ENCODE results near the gene KRT222. TPM values are rescaled to one million over a fixed set of nuclear protein-coding genes. Genes with fewer than 3 reads are reported as not detected.

Gene KRT222
- not detected in 2 replicates for total RNA-seq

DNA sequence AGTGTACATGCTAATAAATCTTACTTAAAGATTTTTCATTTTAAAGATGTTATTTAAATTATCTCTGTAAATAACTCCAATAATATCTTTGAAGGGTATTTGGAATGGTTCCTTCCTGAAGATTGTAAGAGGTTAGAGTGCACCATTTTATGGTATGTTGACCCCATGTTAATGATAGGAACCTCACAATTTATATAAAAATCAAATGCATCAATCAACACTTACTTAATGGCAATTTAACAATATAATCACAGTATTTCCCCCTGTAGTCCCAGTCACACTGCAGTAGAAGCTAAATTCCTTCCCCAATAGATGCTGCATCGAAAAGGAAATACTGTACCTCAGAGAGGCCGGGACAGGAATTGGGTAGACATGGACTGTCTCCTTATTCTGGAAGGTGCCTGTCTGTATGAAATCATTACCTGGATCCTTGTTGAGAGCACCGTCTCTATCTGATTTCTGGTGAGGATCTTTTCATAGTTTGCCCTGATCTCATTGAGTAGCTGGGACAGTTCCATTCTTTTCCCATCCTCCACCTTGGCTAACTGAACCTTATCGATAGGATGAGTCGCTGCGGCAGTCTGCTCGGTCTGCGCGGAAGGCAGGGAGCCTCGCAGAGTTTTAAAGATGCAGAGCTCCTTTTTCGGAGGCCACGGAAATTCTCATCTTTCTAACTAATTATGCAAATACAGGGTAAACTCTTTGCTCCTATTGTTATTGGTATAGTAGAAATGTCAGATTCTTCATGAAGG, at the start of gene KRT222:
KRT222 (minus strand) TSS at position 596 of the 752 bp plus-strand sequence; CDS start at position 518, 78 bp downstream.

DNA sequence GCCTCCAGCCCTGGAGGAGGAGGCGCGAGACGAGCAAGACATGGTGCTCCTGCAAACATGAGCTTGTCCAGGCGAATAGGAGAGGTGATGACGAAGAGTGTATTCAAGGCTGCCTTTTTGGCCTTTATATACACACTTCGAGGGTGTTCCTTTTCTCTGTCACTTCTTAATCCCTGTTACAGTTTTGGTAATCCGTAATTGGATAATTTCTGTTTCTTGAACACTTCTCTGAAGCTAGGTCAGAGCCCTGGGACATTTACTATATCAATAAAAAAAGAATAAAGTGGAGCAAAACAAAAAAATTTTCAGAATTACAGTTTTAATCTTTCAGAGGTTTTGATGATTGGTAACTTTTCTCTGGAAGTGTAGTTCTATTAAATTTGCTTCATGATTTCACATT, 38.7 kb upstream of the KRT222 start, which contains the start of gene KRT24:
KRT24 (minus strand) TSS at position 101 of the 400 bp plus-strand sequence; CDS start at position 42, 59 bp downstream.

GRCh38 chr17:40647624-40648383, 17.2 kb downstream of the KRT222 start, which contains the start of gene SMARCE1:
Gene SMARCE1, minus strand, starts transcription at chr17:40647818. Its CDS starts 2,016 bp downstream, at chr17:40645802.

Other genes starting within 250 kb of the KRT222 start
- 20.9 and 34.5 TPM in 2 replicates for gene TOP2A, start 247.3 kb downstream of the KRT222 start, total RNA-seq
- 197 and 334 TPM in 2 replicates for gene IGFBP4, start 221.7 kb downstream of the KRT222 start, total RNA-seq
- 0.16 TPM in 1 of 2 replicates, not detected in the other for gene TNS4, start 163.6 kb downstream of the KRT222 start, total RNA-seq
- not detected in 2 replicates for gene CCR7, start 99.7 kb downstream of the KRT222 start, total RNA-seq
- 53.3 and 55.4 TPM in 2 replicates for gene SMARCE1, start 17.4 kb downstream of the KRT222 start, total RNA-seq
- not detected in 2 replicates for gene KRT24, start 38.6 kb upstream of the KRT222 start, total RNA-seq
- not detected in 2 replicates for gene KRT25, start 90.2 kb upstream of the KRT222 start, total RNA-seq
- gene KRT26, start 107.0 kb upstream of the KRT222 start, total RNA-seq: not detected in 2 replicates
- not detected in 2 replicates for gene KRT27, start 117.4 kb upstream of the KRT222 start, total RNA-seq
- gene KRT28, start 134.8 kb upstream of the KRT222 start, total RNA-seq: not detected in 2 replicates
- 19.7 and 36.3 TPM in 2 replicates for gene KRT10, start 157.4 kb upstream of the KRT222 start, total RNA-seq
- not detected in 2 replicates for gene KRT12, start 202.0 kb upstream of the KRT222 start, total RNA-seq
- not detected in 2 replicates for gene KRT20, start 220.1 kb upstream of the KRT222 start, total RNA-seq